ENCODE measurements around the gene FETUB.
"Not testable (repeated sequence)": the region's sequence is repeated elsewhere in the genome, so short reads cannot be mapped to it uniquely, and the experiment has no call there.

Gene FETUB

GRCh38 chr3:186613637-186614265, 26.4 kb upstream of the FETUB start:
- no peak for DNase-seq

DNA sequence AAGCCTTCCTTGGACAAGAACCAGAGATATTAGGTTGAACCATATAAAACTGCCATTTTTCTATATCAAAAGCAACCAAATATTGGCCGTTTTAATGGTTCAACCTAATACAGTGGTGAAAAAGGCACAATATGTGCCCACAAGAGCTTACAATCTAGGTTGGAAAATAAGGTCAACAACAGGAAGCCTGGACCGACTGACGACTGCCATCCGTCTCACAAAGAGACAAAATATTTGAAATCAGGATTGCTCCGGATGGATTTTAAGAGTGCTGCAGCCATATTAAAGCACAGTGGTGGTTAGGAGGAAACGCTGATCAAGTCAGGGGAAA, 26.0 kb upstream of the FETUB start:
- DNase-seq, result no peak

GRCh38 chr3:186614597-186615483, 25.4 kb upstream of the FETUB start:
- DNase-seq, result peak; percentile 75

- no peak for DNase-seq
Measured at GRCh38 chr3:186616299-186616617, 23.9 kb upstream of the FETUB start.

GRCh38 chr3:186617036-186617946, 22.9 kb upstream of the FETUB start:
- DNase-seq, result peak; percentile 69

DNA sequence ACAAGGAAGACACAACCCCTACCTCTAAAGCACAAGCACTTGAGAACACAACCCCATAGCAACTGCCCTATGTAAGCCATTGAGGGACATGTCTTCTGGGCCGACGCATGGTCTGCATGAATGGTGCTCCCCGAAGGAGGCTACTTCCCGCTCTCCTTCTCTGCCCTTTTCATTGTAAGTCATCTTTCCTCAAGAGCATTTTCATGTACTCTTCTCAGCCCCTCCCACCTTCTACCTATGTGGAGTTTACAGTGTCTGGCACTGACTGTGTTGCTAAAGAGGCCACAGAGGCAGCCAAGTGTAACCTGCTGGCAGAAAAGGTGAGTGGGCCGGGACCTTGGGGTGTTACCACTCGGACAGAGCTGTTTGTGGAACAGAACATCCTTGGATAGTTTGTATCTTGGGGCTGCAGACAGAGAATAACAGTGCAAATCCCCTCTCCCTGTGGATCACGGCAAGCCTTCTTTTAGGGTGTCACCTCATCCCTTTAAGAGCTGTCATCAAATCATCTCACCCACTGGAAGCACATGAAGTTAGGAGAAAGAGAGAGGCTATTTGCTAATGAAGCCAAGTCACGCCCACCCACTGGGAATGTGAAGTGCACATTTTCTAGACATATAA, 21.8 kb upstream of the FETUB start:
- no peak for DNase-seq

DNA sequence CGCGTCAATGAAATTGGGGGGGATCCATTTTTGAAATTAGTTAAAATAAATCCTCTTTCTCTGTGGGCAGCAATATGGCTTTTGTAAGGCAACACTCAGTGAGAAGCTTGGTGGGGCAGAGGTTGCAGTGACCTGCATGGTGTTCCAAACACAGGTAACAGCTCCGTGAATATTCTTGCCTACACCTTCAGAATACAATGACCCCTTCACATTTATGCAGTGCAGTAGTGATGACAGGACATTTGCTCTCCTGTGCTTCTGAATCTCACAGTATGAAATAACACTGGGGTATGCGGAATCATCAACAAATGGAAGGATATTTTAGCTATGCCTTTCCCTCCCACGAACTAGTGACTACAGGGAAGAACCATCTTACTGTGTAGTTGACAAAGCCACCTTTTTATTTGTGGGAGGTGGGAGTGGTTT, 20.4 kb upstream of the FETUB start:
- no peak for DNase-seq

- DNase-seq, result no peak
Measured at GRCh38 chr3:186620213-186621092, 19.7 kb upstream of the FETUB start.

- no peak for DNase-seq
Measured at GRCh38 chr3:186621894-186622650, 18.1 kb upstream of the FETUB start.

DNA sequence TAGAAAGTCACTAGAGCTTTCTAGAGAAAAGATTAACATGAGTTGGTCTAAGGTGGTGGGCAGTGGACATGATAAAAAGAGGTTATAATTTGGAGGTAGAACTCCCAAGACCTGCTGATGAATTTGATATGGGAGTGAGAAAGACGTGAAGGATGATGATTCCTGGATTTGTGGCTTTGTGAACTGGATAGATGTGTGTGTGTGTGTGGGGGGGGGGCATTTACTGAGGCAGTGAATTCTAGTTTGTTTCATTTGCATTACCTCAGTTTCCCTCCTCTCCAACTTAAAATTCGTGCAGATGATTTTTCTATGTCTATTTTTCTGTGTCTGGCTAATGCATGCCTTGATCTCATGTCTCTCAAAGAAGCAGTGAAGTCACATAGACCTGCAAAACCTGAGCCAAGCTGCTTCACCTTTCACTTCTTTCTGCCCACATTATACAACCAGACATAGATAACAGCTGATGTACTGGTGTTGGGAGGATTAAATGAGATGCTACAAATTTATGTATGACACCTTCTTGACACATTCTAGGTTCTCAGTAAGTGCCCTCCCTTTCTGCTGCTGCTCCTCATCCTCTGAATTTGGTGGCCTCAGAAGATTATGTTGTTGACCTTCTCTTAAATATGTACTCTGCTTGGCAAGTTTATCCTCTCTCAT, 17.4 kb upstream of the FETUB start:
- no peak for DNase-seq

DNA sequence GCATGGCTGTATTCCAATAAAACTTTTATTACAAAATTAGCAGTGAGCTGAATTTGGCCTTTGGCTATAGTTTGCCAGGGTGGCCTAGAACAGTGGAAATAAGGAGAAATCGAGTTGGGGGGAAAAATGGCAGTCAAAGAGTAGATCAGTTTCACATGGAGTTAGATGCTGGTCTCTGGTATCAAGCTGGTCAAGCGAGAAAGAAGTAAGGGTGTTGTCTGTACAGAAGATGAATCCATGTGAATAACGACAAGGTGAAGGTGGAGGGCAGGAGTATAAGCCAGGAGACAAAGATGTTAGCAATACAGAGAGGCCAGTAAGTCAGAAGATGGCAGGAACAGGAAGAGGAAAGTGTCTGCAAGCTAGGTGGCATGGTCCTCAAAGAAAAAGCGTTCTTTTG, 15.6 kb upstream of the FETUB start:
- no peak for DNase-seq

DNA sequence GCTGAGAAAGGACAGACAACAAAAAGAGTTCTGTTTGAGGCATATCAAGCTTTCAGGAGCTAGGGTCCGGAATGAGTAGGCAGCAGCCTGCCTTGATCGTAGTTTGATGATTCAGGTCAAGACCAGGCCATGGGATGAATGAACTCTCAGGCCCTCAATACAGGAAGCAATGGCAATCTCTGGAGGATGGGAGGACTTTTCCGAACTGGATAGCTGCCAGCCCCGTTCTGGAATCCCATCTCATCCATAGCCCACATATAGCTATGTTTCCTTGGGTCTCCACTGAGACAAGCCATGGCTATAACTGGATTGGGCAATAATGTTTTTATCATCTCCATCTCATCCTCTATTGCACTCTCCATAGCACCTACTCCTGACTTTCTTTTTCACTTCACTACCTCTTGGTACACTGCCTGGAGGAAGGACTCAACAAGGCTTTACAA, 14.6 kb upstream of the FETUB start:
- DNase-seq, result no peak

DNA sequence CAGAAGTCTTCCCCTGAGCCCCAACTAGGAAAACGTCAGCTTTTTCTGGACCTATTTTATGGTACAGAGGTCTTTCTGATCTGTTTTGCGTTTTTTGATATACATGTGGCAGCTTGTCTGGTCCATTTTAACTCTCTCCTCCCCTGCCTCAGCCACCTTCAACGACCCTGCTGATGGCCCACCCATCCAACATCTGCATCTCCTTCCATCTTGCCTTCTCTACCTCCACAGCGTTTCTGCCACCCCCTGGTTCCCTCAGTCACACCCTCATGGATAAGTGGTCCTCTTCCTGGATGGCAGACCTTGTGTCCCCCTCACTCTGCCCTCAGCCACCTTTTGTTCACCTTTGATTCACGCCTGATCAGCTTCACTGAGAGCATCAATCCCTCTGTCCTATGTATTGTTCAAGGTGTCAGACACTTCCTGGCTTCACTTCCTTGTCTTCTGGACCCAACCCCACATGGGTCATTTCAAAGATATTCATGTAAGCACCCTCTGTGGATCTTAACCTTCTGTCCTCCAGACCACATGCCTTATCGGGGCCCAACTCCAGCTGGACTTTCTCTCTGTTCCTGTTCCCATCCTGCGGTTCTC, 13.8 kb upstream of the FETUB start:
- no peak for DNase-seq

DNA sequence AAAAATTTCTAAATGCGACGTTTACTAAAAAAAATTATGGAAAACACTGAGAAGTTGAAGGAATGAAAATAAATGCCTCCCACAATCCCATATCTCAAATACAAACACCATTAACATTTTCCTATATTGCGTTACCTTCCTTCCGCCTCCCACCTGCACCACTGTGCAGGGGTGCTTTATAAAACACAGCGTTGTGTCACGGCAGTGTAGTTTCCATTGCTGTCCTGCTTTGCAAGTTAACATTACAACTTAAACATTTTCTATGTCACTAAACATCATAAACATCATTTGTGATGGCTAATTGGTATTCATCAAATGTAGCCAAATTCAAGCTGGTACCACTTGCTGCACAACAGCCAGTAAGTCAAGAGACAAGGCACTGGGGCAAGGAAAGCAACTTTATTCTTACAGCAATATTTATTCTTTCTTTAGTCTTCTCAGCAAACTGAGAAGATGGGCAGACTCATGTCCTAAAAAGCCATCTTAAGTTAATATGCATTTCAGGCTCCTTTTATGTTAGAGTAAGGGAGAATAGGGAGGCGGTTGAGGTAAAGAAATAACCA, 12.3 kb upstream of the FETUB start:
- DNase-seq, result no peak

DNA sequence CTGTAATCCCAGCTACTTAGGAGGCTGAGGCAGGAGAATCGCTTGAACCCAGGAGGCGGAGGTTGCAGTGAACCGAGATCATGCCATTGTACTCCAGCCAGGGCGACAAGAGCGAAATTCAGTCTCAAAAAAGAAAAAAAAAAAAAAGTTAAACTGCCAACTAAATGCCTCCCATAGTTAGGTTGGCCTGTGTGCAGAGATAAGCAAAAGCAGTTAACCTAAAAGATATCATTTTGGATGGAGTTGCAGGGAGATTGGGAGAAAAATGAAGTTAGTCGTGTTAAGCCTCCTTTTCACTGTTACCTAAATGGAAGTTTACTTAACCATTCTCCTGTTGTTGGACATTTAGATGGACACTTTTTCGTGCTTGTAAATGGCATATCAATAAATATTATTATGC, 11.4 kb upstream of the FETUB start:
- no peak for DNase-seq

DNA sequence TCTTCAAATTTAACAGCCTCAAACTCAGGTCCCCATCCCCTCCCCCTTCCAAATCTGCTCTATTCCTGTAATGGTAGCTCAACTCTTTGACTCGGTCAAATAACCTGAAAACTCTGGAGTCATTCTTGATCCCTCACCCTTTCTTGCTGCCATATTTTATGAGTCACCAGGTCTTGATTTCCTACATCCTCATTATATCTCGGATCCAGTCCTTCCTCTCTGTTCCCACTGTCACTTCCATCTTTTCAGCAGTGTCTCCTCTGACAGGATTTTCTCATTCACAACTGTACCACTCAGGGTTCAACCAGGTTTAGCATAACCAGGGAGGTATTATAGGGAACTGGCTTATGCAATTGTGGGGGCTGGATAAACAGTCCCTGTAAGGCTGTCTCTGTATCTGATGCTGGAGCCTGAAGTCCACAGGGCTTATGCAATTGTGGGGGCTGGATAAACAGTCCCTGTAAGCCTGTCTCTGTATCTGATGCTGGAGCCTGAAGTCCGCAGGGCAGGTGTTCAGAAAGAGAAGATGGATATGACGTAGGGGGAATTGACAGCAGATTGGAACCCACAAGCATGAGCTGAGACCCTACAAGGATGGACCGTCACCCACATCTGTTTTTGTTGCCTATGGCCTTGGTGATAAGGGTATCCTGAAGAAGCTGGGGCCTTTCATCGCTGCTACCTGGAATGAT, 9.1 kb upstream of the FETUB start:
- DNase-seq, result no peak

GRCh38 chr3:186633481-186633880, 6.7 kb upstream of the FETUB start:
- DNase-seq, result no peak

- DNase-seq, result not testable (repeated sequence)
Measured at GRCh38 chr3:186634207-186634606, 6.0 kb upstream of the FETUB start.

GRCh38 chr3:186635532-186635931, 4.7 kb upstream of the FETUB start:
- no peak for DNase-seq

Data from right hindlimb (tissue), 1 donor.